Ovary (tissue), 3 donors: ENCODE measurements around the gene OSBPL9.

Source experiments
- CTCF ChIP-seq, 3 donors: fragments of 450-650 bp in 2 of 3; fragments of 200-600 bp in 1 of 3; IDR thresholded peaks; one replicate each; pipeline versions ENCODE4 v1.5.1 to v1.8.0; 2016 to 2022; ENCODE audit warnings: antibody characterized with exemption in 3 of 3, mild to moderate bottlenecking in 1 of 3
- EP300 ChIP-seq: sonication (generic); formaldehyde crosslinking; IDR thresholded peaks from one replicate; pipeline ENCODE4 v1.6.1; 2017; ENCODE audit warnings: antibody characterized with exemption
- donor health status: DM: no; HTN: no; CAD: no.

- TF ChIP-seq CTCF (IDR thresholded peaks at IDR 0.05) = no peak
- no peak for TF ChIP-seq EP300
Observed at GRCh38 chr1:51791888-51792287, 175.0 kb downstream of the OSBPL9 start.
